ENCODE data around the gene DYNC1LI1.
"Not testable (repeated sequence)": the region's sequence is repeated elsewhere in the genome, so short reads cannot be mapped to it uniquely, and the experiment has no call there.

The DYNC1LI1 gene

GRCh38 chr3:32531010-32531647, 39.5 kb downstream of the DYNC1LI1 start:
- DNase-seq (ENCODE audit: low read depth) = no peak

GRCh38 chr3:32525720-32526119, 44.9 kb downstream of the DYNC1LI1 start:
- no peak for DNase-seq (ENCODE audit: low read depth)

DNA sequence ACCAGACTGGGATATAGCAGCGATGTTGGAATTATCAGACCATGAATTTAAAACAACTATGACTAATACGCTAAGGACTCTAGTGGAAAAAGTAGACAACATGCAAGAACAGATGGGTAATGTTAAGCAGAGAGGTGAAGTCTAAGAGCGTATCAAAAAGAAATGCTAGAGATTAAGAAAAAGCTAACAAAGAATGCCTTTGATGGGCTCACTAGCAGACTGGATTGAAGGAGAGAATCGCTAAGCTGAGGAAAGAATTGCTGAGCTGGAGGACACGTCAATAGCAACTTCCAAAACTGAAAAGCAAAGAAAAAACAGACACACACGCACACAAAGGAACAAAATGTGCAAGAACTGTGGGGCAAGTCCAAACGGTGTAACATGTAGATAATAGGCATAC, 48.0 kb downstream of the DYNC1LI1 start:
- DNase-seq (ENCODE audit: low read depth) = no peak

GRCh38 chr3:32518921-32519320, 51.7 kb downstream of the DYNC1LI1 start:
- DNase-seq (ENCODE audit: low read depth) = not testable (repeated sequence)

- DNase-seq (ENCODE audit: low read depth) = not testable (repeated sequence)
These were observed 53.9 kb downstream of the DYNC1LI1 start for GRCh38 chr3:32516751-32517150.

DNA sequence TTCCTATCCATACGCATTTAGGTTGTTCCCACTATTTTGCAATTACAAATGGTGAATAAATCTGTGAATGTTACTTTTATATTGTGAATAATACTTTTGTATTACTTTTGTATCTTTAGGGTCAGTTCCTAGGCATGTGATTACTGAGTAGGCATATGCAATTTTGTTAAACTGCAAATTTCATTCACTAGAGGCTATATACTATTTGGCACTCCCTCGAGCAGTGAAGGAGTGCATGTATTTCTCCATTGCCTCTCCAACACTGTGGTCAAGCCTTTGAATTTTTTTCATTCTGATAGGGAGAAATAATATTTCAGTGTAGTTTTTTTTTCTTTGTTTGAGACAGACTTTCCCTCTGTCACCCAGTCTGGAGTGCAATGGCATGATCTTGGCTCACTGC, 59.7 kb downstream of the DYNC1LI1 start:
- DNase-seq (ENCODE audit: low read depth) = no peak

DNA sequence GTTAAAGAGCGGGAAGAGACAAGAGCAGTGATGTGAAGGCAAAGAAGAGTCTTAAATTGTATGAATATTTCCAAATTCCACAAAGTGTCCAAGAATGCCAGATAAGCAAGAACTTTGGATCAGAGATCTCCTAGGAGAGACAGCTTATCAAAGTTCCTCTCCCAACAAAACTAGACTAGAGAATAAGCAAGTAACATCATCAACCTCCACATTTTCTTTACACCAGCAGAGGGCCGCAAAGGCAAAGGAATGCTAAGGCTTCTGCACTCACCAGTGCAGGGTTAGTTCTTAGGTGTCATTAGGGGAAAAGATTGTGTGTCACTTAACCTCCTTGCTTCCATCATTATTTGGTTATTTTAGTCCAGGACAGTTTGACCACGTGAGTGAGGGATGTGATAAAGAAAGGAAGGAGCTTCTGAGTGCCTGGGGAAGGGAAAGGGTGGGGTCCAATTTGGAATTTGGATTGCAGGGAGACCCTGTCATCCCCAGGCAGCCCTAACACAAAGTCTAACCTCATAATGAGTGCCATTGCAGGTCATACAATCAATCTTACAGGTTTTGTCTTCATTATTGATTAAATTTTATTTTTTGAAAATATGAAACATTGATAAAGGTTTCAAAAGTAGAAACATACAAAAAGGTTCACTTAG, 60.5 kb downstream of the DYNC1LI1 start:
- DNase-seq (ENCODE audit: low read depth) = peak; percentile 42

- DNase-seq (ENCODE audit: low read depth) = no peak
These were observed 61.9 kb downstream of the DYNC1LI1 start for GRCh38 chr3:32508711-32509110.

- no peak for DNase-seq (ENCODE audit: low read depth)
These were observed 64.2 kb downstream of the DYNC1LI1 start for GRCh38 chr3:32506466-32506865.

- no peak for DNase-seq (ENCODE audit: low read depth)
These were observed 67.7 kb downstream of the DYNC1LI1 start for GRCh38 chr3:32502946-32503286.

- DNase-seq (ENCODE audit: low read depth) = peak; percentile 64
These were observed 68.3 kb downstream of the DYNC1LI1 start, which contains the start of gene CMTM6 for GRCh38 chr3:32502118-32502945. CMTM6 (minus strand) TSS chr3:32502852; CDS start chr3:32502745, 107 bp downstream.

DNA sequence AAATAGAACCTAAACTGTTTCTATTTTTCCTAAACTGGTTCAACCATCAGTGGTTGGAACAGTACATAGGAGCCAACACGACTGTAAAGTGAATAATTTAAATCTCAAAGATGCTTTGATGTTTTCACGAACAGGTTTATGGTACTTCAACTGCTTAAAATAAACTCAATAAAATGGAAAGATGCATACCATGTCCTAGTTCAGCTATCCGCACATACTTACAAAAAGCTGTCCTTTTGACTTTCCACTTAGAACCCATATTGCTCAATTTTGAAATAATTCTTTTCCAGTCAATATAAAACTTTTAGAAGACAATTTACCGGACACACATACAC, 68.9 kb downstream of the DYNC1LI1 start:
- DNase-seq (ENCODE audit: low read depth) = no peak

DNA sequence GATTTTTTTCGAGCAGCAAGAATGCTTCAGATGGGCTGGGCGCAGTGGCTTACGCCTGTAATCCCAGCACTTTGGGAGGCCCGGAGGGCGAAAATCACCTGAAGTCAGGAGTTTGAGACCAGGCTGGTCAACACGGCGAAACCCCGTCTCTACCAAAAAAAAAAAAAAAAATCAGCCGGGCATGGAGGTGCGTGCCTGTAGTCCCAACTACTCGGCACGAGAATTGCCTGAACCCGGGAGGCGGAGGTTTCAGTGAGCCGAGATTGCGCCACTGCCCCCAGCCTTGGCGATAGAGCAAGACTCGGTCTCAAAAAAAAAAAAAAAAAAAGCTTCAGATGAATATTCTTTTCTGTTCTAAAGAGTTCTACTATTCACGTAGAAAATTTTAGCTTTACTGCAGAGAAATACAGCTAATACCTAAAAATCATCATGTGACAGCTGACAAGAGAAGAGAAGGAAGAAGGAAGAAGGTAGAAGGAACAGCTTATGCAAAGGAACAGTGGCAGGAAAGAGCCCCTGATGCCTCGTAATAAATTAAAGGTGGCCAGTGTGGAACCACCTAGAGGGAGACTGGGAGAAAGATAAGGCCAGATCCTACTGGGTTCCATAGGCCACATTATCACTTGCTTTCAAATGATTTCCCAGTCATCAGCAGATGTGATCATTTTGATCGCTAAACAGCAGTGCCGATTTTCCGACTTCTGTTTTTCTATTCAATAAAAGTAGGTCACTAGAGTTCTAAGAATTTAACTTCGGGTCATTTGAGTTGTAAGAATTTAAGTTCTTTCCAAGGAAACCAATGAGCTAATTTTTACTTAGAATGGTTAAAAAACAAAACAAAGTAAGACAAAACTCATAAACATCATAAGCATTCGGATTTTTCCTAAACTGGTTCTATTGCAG, 69.5 kb downstream of the DYNC1LI1 start:
- no peak for DNase-seq (ENCODE audit: low read depth)

GRCh38 chr3:32500231-32500630, 70.4 kb downstream of the DYNC1LI1 start:
- DNase-seq (ENCODE audit: low read depth) = no peak

- DNase-seq (ENCODE audit: low read depth) = no peak
These were observed 71.1 kb downstream of the DYNC1LI1 start for GRCh38 chr3:32499585-32499984.

- no peak for DNase-seq (ENCODE audit: low read depth)
These were observed 71.7 kb downstream of the DYNC1LI1 start for GRCh38 chr3:32498992-32499391.

DNA sequence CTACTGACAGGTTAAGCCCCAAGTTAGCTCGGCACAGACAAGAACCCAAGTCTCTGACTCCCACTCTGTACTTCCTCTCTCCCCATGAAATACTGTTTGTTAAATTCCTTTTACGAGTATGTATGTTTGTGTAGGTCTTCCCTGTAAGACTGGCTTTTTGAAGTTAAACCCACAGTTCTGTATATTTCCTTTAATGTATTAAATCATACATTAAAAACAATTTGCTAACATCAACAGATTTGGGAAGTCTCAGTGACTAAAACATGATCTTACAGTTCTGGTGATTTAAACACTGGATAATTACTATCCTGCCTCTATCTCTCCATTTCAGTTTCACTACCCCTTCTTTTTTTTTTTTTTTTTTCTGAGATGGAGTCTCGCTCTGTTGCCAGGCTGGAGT, 72.4 kb downstream of the DYNC1LI1 start:
- DNase-seq (ENCODE audit: low read depth) = no peak

GRCh38 chr3:32495609-32496008, 75.0 kb downstream of the DYNC1LI1 start:
- DNase-seq (ENCODE audit: low read depth) = no peak

GRCh38 chr3:32495085-32495484, 75.6 kb downstream of the DYNC1LI1 start:
- DNase-seq (ENCODE audit: low read depth) = no peak

- DNase-seq (ENCODE audit: low read depth) = no peak
These were observed 76.9 kb downstream of the DYNC1LI1 start for GRCh38 chr3:32493437-32494414.
